Measurements from ENCODE around the gene NUBPL.
"Not testable (repeated sequence)": the region's sequence is repeated elsewhere in the genome, so short reads cannot be mapped to it uniquely, and the experiment has no call there.

Gene NUBPL

GRCh38 chr14:31766315-31766892 is 205.2 kb downstream of the NUBPL start:
- Histone ChIP-seq H3K4me3 (ENCODE audit: low read length) (no peak overlapping the region), H3K27me3 (ENCODE audit: control insufficient read depth, insufficient read depth, low read length) (no peaks in the 10 kb centered on the region), H3K9ac (ENCODE audit: low read length) (no peak overlapping the region), H3K36me3 (ENCODE audit: control insufficient read depth, insufficient read depth, low read length) (no peaks in the 10 kb centered on the region), H3K27ac (ENCODE audit: low read depth, low read length) (no peak overlapping the region), H3K4me1 (ENCODE audit: control insufficient read depth, insufficient read depth, low read length) (no peaks in the 10 kb centered on the region)

- H3K27me3 ChIP-seq (ENCODE audit: control insufficient read depth, insufficient read depth, low read length) = no peaks in the 10 kb centered on the region
- no peak overlapping the region for H3K4me3 ChIP-seq (ENCODE audit: low read length)
- H3K4me1 ChIP-seq (ENCODE audit: control insufficient read depth, insufficient read depth, low read length) = no peaks in the 10 kb centered on the region
- no peak overlapping the region for H3K27ac ChIP-seq (ENCODE audit: low read depth, low read length)
- H3K9ac ChIP-seq (ENCODE audit: low read length) = no peak overlapping the region
- H3K36me3 ChIP-seq (ENCODE audit: control insufficient read depth, insufficient read depth, low read length) = no peaks in the 10 kb centered on the region
Measured at GRCh38 chr14:31768355-31768754, 207.2 kb downstream of the NUBPL start.

GRCh38 chr14:31770271-31770670 is 209.1 kb downstream of the NUBPL start:
- Histone ChIP-seq H3K9ac (ENCODE audit: low read length) (no peak overlapping the region), H3K27ac (ENCODE audit: low read depth, low read length) (no peak overlapping the region), H3K27me3 (ENCODE audit: control insufficient read depth, insufficient read depth, low read length) (no peaks in the 10 kb centered on the region), H3K36me3 (ENCODE audit: control insufficient read depth, insufficient read depth, low read length) (no peaks in the 10 kb centered on the region), H3K4me3 (ENCODE audit: low read length) (no peak overlapping the region), H3K4me1 (ENCODE audit: control insufficient read depth, insufficient read depth, low read length) (no peaks in the 10 kb centered on the region)

- Histone ChIP-seq H3K4me1 (ENCODE audit: control insufficient read depth, insufficient read depth, low read length) (no peaks in the 10 kb centered on the region), H3K36me3 (ENCODE audit: control insufficient read depth, insufficient read depth, low read length) (no peaks in the 10 kb centered on the region), H3K9ac (ENCODE audit: low read length) (no peak overlapping the region), H3K4me3 (ENCODE audit: low read length) (no peak overlapping the region), H3K27me3 (ENCODE audit: control insufficient read depth, insufficient read depth, low read length) (no peaks in the 10 kb centered on the region), H3K27ac (ENCODE audit: low read depth, low read length) (no peak overlapping the region)
Measured at GRCh38 chr14:31774567-31774966, 213.4 kb downstream of the NUBPL start.

- Histone ChIP-seq H3K27me3 (ENCODE audit: control insufficient read depth, insufficient read depth, low read length) (no peaks in the 10 kb centered on the region), H3K9ac (ENCODE audit: low read length) (no peak overlapping the region), H3K4me1 (ENCODE audit: control insufficient read depth, insufficient read depth, low read length) (no peaks in the 10 kb centered on the region), H3K36me3 (ENCODE audit: control insufficient read depth, insufficient read depth, low read length) (no peaks in the 10 kb centered on the region), H3K4me3 (ENCODE audit: low read length) (no peak overlapping the region), H3K27ac (ENCODE audit: low read depth, low read length) (no peak overlapping the region)
Measured at GRCh38 chr14:31777312-31777711, 216.1 kb downstream of the NUBPL start.

GRCh38 chr14:31781578-31781977 is 220.4 kb downstream of the NUBPL start:
- no peak overlapping the region for H3K9ac ChIP-seq (ENCODE audit: low read length)

GRCh38 chr14:31785574-31785973 is 224.4 kb downstream of the NUBPL start:
- no peak overlapping the region for H3K4me3 ChIP-seq (ENCODE audit: low read length)
- no peaks in the 10 kb centered on the region for H3K27me3 ChIP-seq (ENCODE audit: control insufficient read depth, insufficient read depth, low read length)
- H3K27ac ChIP-seq (ENCODE audit: low read depth, low read length) = no peak overlapping the region
- no peaks in the 10 kb centered on the region for H3K4me1 ChIP-seq (ENCODE audit: control insufficient read depth, insufficient read depth, low read length)
- H3K9ac ChIP-seq (ENCODE audit: low read length) = no peak overlapping the region
- H3K36me3 ChIP-seq (ENCODE audit: control insufficient read depth, insufficient read depth, low read length) = no peaks in the 10 kb centered on the region

More at GRCh38 chr14:31781578-31781977, 220.4 kb downstream of the NUBPL start:
- no peaks in the 10 kb centered on the region for H3K4me1 ChIP-seq (ENCODE audit: control insufficient read depth, insufficient read depth, low read length)
- no peak overlapping the region for H3K4me3 ChIP-seq (ENCODE audit: low read length)
- H3K27ac ChIP-seq (ENCODE audit: low read depth, low read length) = no peak overlapping the region
- H3K36me3 ChIP-seq (ENCODE audit: control insufficient read depth, insufficient read depth, low read length) = no peaks in the 10 kb centered on the region
- no peaks in the 10 kb centered on the region for H3K27me3 ChIP-seq (ENCODE audit: control insufficient read depth, insufficient read depth, low read length)

GRCh38 chr14:31787377-31787776 is 226.2 kb downstream of the NUBPL start:
- no peak overlapping the region for H3K4me3 ChIP-seq (ENCODE audit: low read length)
- no peaks in the 10 kb centered on the region for H3K4me1 ChIP-seq (ENCODE audit: control insufficient read depth, insufficient read depth, low read length)
- no peaks in the 10 kb centered on the region for H3K36me3 ChIP-seq (ENCODE audit: control insufficient read depth, insufficient read depth, low read length)
- no peak overlapping the region for H3K27ac ChIP-seq (ENCODE audit: low read depth, low read length)
- no peak overlapping the region for H3K9ac ChIP-seq (ENCODE audit: low read length)
- H3K27me3 ChIP-seq (ENCODE audit: control insufficient read depth, insufficient read depth, low read length) = no peaks in the 10 kb centered on the region

GRCh38 chr14:31788340-31788739 is 227.1 kb downstream of the NUBPL start:
- no peaks in the 10 kb centered on the region for H3K36me3 ChIP-seq (ENCODE audit: control insufficient read depth, insufficient read depth, low read length)
- no peak overlapping the region for H3K27ac ChIP-seq (ENCODE audit: low read depth, low read length)
- no peaks in the 10 kb centered on the region for H3K27me3 ChIP-seq (ENCODE audit: control insufficient read depth, insufficient read depth, low read length)
- no peak overlapping the region for H3K4me3 ChIP-seq (ENCODE audit: low read length)
- H3K9ac ChIP-seq (ENCODE audit: low read length) = no peak overlapping the region
- H3K4me1 ChIP-seq (ENCODE audit: control insufficient read depth, insufficient read depth, low read length) = no peaks in the 10 kb centered on the region

- no peaks in the 10 kb centered on the region for H3K27me3 ChIP-seq (ENCODE audit: control insufficient read depth, insufficient read depth, low read length)
- no peak overlapping the region for H3K27ac ChIP-seq (ENCODE audit: low read depth, low read length)
- no peaks in the 10 kb centered on the region for H3K4me1 ChIP-seq (ENCODE audit: control insufficient read depth, insufficient read depth, low read length)
- H3K9ac ChIP-seq (ENCODE audit: low read length) = no peak overlapping the region
- H3K36me3 ChIP-seq (ENCODE audit: control insufficient read depth, insufficient read depth, low read length) = no peaks in the 10 kb centered on the region
- H3K4me3 ChIP-seq (ENCODE audit: low read length) = no peak overlapping the region
Measured at GRCh38 chr14:31792726-31793125, 231.5 kb downstream of the NUBPL start.

- not testable (repeated sequence) for H3K27me3 ChIP-seq (ENCODE audit: control insufficient read depth, insufficient read depth, low read length); H3K36me3 ChIP-seq (ENCODE audit: control insufficient read depth, insufficient read depth, low read length); H3K9ac ChIP-seq (ENCODE audit: low read length); H3K27ac ChIP-seq (ENCODE audit: low read depth, low read length); H3K4me1 ChIP-seq (ENCODE audit: control insufficient read depth, insufficient read depth, low read length); H3K4me3 ChIP-seq (ENCODE audit: low read length)
Measured at GRCh38 chr14:31797946-31798345, 236.7 kb downstream of the NUBPL start.

- H3K4me1 ChIP-seq (ENCODE audit: control insufficient read depth, insufficient read depth, low read length) = no peaks in the 10 kb centered on the region
- H3K27ac ChIP-seq (ENCODE audit: low read depth, low read length) = no peak overlapping the region
- H3K9ac ChIP-seq (ENCODE audit: low read length) = no peak overlapping the region
- no peaks in the 10 kb centered on the region for H3K36me3 ChIP-seq (ENCODE audit: control insufficient read depth, insufficient read depth, low read length)
- no peak overlapping the region for H3K4me3 ChIP-seq (ENCODE audit: low read length)
- no peaks in the 10 kb centered on the region for H3K27me3 ChIP-seq (ENCODE audit: control insufficient read depth, insufficient read depth, low read length)
Measured at GRCh38 chr14:31802838-31803237, 241.6 kb downstream of the NUBPL start.

- Histone ChIP-seq H3K4me1 (ENCODE audit: control insufficient read depth, insufficient read depth, low read length) (no peaks in the 10 kb centered on the region), H3K27ac (ENCODE audit: low read depth, low read length) (no peak overlapping the region), H3K9ac (ENCODE audit: low read length) (no peak overlapping the region), H3K4me3 (ENCODE audit: low read length) (no peak overlapping the region), H3K36me3 (ENCODE audit: control insufficient read depth, insufficient read depth, low read length) (no peaks in the 10 kb centered on the region), H3K27me3 (ENCODE audit: control insufficient read depth, insufficient read depth, low read length) (no peaks in the 10 kb centered on the region)
Measured at GRCh38 chr14:31806249-31806648, 245.0 kb downstream of the NUBPL start.

Data from rectal smooth muscle tissue (tissue), 1 donor.